WTC11 (cell line): ENCODE data around the gene ACADVL. TPM values are rescaled to one million over a fixed set of nuclear protein-coding genes. Genes with fewer than 3 reads are reported as not detected.

ENCODE experiments used
- ATAC-seq: fragments of 200-7000 bp; cut with Tn5 transposase; 2 replicates; pipeline ENCODE4 v1.10.0; 2021; ENCODE audit warnings: mild to moderate bottlenecking, moderate library complexity
- CTCF ChIA-PET: fragments of 300-600 bp; sonication (Branson Sonifier 250); formaldehyde crosslinking; loops from one replicate; lab custom pipeline; 2021; ENCODE audit warnings: antibody characterized with exemption; lab: Charles Lee
- POLR2A ChIA-PET: fragments of 350-600 bp; sonication (Branson Sonifier 250); formaldehyde crosslinking; loops from one replicate; lab custom pipeline; 2021; ENCODE audit warnings: antibody characterized with exemption; lab: Charles Lee
- DNase-seq: peaks from one replicate; pipeline ENCODE4 v3.0.0; 2021; ENCODE audit warnings: low spot score
- H3K27ac Mint-ChIP-seq: 2 replicates; pipeline ENCODE4 v1.8.0; 2021; ENCODE audit warnings: mixed read lengths
- H3K27me3 Mint-ChIP-seq: 2 replicates; pipeline ENCODE4 v1.8.0; 2021; ENCODE audit warnings: low read depth, mild to moderate bottlenecking, moderate library complexity, mixed read lengths
- H3K36me3 Mint-ChIP-seq: 2 replicates; pipeline ENCODE4 v1.8.0; 2021; ENCODE audit warnings: mixed read lengths
- H3K4me1 Mint-ChIP-seq: 2 replicates; pipeline ENCODE4 v1.8.0; 2022; ENCODE audit warnings: mixed read lengths
- H3K4me3 Mint-ChIP-seq: 2 replicates; pipeline ENCODE4 v1.8.0; 2021; ENCODE audit warnings: mild to moderate bottlenecking, moderate library complexity, mixed read lengths
- H3K9me3 Mint-ChIP-seq: 2 replicates; pipeline ENCODE4 v1.8.0; 2021; ENCODE audit warnings: mixed read lengths
- AR ChIP-seq: fragments of 250-450 bp; sonication (Bioruptor Pico); IDR thresholded peaks from 2 replicates; pipeline ENCODE4 v1.9.0; 2021; ENCODE audit warnings: mild to moderate bottlenecking
- CREB1 ChIP-seq: sonication (generic); formaldehyde crosslinking; IDR thresholded peaks from 2 replicates; pipeline ENCODE4 v1.8.0; 2023; ENCODE audit warnings: mild to moderate bottlenecking, missing genetic modification reagents
- E2F5 ChIP-seq: sonication (generic); formaldehyde crosslinking; IDR thresholded peaks from 2 replicates; pipeline ENCODE4 v1.8.1; 2022; ENCODE audit warnings: mild to moderate bottlenecking, moderate library complexity, missing genetic modification reagents
- FOXP1 ChIP-seq: sonication (generic); formaldehyde crosslinking; IDR thresholded peaks from 2 replicates; pipeline ENCODE4 v1.8.0; 2022; ENCODE audit warnings: missing genetic modification reagents, mild to moderate bottlenecking, moderate library complexity, borderline replicate concordance
- GABPB1 ChIP-seq: sonication (generic); formaldehyde crosslinking; IDR thresholded peaks from 2 replicates; pipeline ENCODE4 v1.8.1; 2023; ENCODE audit warnings: mild to moderate bottlenecking, missing genetic modification reagents
- IRF2 ChIP-seq: sonication (generic); formaldehyde crosslinking; IDR thresholded peaks from 2 replicates; pipeline ENCODE4 v1.8.0; 2022; ENCODE audit warnings: low read depth, missing genetic modification reagents, borderline replicate concordance
- JUN ChIP-seq: sonication (generic); formaldehyde crosslinking; IDR thresholded peaks from 2 replicates; pipeline ENCODE4 v1.8.0; 2023; ENCODE audit warnings: mild to moderate bottlenecking, missing genetic modification reagents
- NFE2L1 ChIP-seq: sonication (generic); formaldehyde crosslinking; IDR thresholded peaks from 2 replicates; pipeline ENCODE4 v1.8.1; 2023; ENCODE audit warnings: missing genetic modification reagents
- NR1H2 ChIP-seq: sonication (generic); formaldehyde crosslinking; IDR thresholded peaks from 2 replicates; pipeline ENCODE4 v1.9.0; 2021; ENCODE audit warnings: mild to moderate bottlenecking, moderate library complexity, missing genetic modification reagents
- NR3C1 ChIP-seq: sonication (generic); formaldehyde crosslinking; conservative IDR thresholded peaks from 2 replicates; pipeline ENCODE4 v1.8.1; 2023; ENCODE audit warnings: low read depth, mild to moderate bottlenecking, missing genetic modification reagents
- SMAD3 ChIP-seq: sonication (generic); formaldehyde crosslinking; IDR thresholded peaks from 2 replicates; pipeline ENCODE4 v1.8.0; 2022; ENCODE audit warnings: missing genetic modification reagents, mild to moderate bottlenecking, borderline replicate concordance
- TP53 ChIP-seq: sonication (generic); formaldehyde crosslinking; IDR thresholded peaks from 2 replicates; pipeline ENCODE4 v1.8.1; 2023; ENCODE audit warnings: mild to moderate bottlenecking, missing genetic modification reagents
- ZNF219 ChIP-seq: sonication (generic); formaldehyde crosslinking; IDR thresholded peaks from 2 replicates; pipeline ENCODE4 v1.8.0; 2023; ENCODE audit warnings: missing genetic modification reagents, mild to moderate bottlenecking, borderline replicate concordance
- ZNF512 ChIP-seq: sonication (generic); formaldehyde crosslinking; IDR thresholded peaks from 2 replicates; pipeline ENCODE4 v1.8.1; 2022; ENCODE audit warnings: missing genetic modification reagents, borderline replicate concordance
- ZNF532 ChIP-seq: fragments of 250-450 bp; sonication (Bioruptor Pico); IDR thresholded peaks from 2 replicates; pipeline ENCODE4 v1.9.0; 2021; ENCODE audit warnings: mild to moderate bottlenecking, borderline replicate concordance
- total RNA-seq: library from RNA; stranded (reverse); gene quantifications from 3 replicates; pipeline ENCODE4 v1.2.3, GENCODE V29; 2021

ACADVL gene
- total RNA-seq, 1 experiment from 2014 or later: 236 TPM

GRCh38 chr17:7220593-7221277, 997 bp downstream of the ACADVL start (continued):
- no peak for TF ChIP-seq TP53 (CRISPR knock-in tag)
- TF ChIP-seq E2F5 (CRISPR knock-in tag): peak; percentile 52; the same call in 1 of the 2 replicates
- no peak for TF ChIP-seq ZNF512 (CRISPR knock-in tag)
- TF ChIP-seq IRF2 (CRISPR knock-in tag): no peak
- TF ChIP-seq NR1H2 (CRISPR knock-in tag): no peak
- no peak for TF ChIP-seq JUN
- TF ChIP-seq NR3C1 (CRISPR knock-in tag): no peak
- no peak for TF ChIP-seq FOXP1 (CRISPR knock-in tag)
- TF ChIP-seq NFE2L1 (CRISPR knock-in tag): no peak
- TF ChIP-seq, all 79 proteins: peak for 5

- peaks cover 4% of the 10 kb centered on the region; the same call in 1 of the 2 replicates for H3K27me3 Mint-ChIP-seq
- H3K27ac Mint-ChIP-seq: no peak overlapping the region
- H3K4me1 Mint-ChIP-seq: peaks cover 35% of the 10 kb centered on the region
- ChIA-PET CTCF (interaction anchor here (0.9 to 4.8 kb wide), 20 partner anchors 7 to 214 kb away, joined by 3 to 36 read pairs (median 4); partner anchors contain the start of genes ACAP1, DVL2, GABARAP and PHF23), POLR2A (interaction anchor here (0.7 to 2.1 kb wide), 8 partner anchors 9 to 109 kb away, joined by 3 to 9 read pairs (median 6); partner anchors contain the start of genes CTDNEP1, DVL2, GABARAP and PHF23)
- TF ChIP-seq ZNF532 (peak; percentile 0; the same call in 1 of the 2 replicates), ZNF219 (CRISPR knock-in tag) (no peak), GABPB1 (CRISPR knock-in tag) (no peak), CREB1 (no peak), AR (no peak), SMAD3 (no peak)
- no peak for ATAC-seq
- H3K9me3 Mint-ChIP-seq: no peaks in the 10 kb centered on the region
- DNase-seq: no peak
- H3K4me3 Mint-ChIP-seq: peak overlapping the region; percentile 89; the same call in 1 of the 2 replicates
- H3K36me3 Mint-ChIP-seq: peaks cover 13% of the 10 kb centered on the region
These were observed 1.7 kb downstream of the ACADVL start for GRCh38 chr17:7221278-7222092.
